Jurkat, Clone E6-1 (cell line): ENCODE measurements around the gene FRK. TPM values are rescaled to one million over a fixed set of nuclear protein-coding genes. Genes with fewer than 3 reads are reported as not detected.
A peak's percentile ranks its signal among the peaks of the same experiment; 100 is the strongest.
"Not testable (repeated sequence)": the region's sequence is repeated elsewhere in the genome, so short reads cannot be mapped to it uniquely, and the experiment has no call there.

Experiments used
- DNase-seq: peaks from one replicate; pipeline ENCODE4 v3.0.0-alpha.2; 2011; ENCODE audit warnings: low read depth, low spot score
- H3K4me3 ChIP-seq: 2 replicates; pipeline ENCODE4 v1.5.1; 2011; ENCODE audit warnings: mild to moderate bottlenecking, low read length, control low read depth, moderate library complexity
- polyA plus RNA-seq: library from polyadenylated mRNA; unstranded; fragments of >200 nt; gene quantifications from one replicate; pipeline ENCODE4 v1.2.1, GENCODE V29; 2012; ENCODE audit warnings: missing spikeins; ENCODE audit not compliant: insufficient read length, insufficient read depth

FRK gene, protein sequence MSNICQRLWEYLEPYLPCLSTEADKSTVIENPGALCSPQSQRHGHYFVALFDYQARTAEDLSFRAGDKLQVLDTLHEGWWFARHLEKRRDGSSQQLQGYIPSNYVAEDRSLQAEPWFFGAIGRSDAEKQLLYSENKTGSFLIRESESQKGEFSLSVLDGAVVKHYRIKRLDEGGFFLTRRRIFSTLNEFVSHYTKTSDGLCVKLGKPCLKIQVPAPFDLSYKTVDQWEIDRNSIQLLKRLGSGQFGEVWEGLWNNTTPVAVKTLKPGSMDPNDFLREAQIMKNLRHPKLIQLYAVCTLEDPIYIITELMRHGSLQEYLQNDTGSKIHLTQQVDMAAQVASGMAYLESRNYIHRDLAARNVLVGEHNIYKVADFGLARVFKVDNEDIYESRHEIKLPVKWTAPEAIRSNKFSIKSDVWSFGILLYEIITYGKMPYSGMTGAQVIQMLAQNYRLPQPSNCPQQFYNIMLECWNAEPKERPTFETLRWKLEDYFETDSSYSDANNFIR
- polyA plus RNA-seq: 0.06 TPM

- DNase-seq: peak; percentile 2
- H3K4me3 ChIP-seq: no peak within 1 kb of the TSS
Measured at GRCh38 chr6:116060572-116061283, at the start of gene FRK. Gene FRK (minus strand): TSS chr6:116060891. CDS start chr6:116060311, 580 bp downstream.

- no peak overlapping the region for H3K4me3 ChIP-seq
- no peak for DNase-seq
Measured at GRCh38 chr6:116108836-116109235, 48.1 kb upstream of the FRK start.

GRCh38 chr6:116106146-116106545, 45.5 kb upstream of the FRK start:
- no peak for DNase-seq
- H3K4me3 ChIP-seq: no peak overlapping the region

DNA sequence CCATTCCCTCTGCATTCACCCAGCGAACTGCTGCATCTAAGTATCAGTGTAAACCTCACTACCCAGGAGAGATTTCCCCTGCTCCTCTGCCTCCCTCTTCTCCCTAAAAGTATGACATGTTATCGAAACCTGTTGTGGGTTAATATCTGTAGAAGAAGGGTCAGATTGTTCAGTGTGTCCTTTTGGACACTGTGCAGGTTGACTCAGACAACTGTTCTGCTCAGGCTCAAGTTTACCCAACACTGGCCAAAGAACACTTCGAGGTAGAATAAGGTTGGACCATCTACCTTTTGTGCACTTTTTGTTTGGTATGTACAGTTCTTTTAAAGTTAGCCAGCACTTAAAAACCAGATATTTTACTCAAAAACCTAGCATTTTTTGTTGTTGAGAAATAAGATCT, 44.6 kb upstream of the FRK start:
- no peak for DNase-seq
- H3K4me3 ChIP-seq: no peak overlapping the region

DNA sequence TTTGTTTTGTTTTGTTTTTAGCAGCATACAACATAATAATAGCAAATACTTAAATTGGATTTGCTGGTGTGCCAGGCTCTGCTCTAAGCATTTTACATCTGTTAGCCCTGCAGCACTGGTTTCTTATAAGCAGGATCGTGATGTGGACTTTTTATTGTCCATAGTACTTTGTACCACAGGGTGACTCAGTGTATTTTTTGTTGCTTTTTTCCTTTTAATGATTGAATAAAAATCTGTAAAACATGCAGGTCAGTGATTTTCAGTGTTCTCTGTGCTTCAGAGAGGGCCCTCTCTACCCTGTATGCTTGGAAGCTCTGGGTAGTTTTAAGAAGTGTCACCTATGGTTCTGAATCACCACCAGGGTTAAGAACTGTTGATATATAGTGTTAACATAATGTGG, 43.9 kb upstream of the FRK start:
- no peak overlapping the region for H3K4me3 ChIP-seq

DNA sequence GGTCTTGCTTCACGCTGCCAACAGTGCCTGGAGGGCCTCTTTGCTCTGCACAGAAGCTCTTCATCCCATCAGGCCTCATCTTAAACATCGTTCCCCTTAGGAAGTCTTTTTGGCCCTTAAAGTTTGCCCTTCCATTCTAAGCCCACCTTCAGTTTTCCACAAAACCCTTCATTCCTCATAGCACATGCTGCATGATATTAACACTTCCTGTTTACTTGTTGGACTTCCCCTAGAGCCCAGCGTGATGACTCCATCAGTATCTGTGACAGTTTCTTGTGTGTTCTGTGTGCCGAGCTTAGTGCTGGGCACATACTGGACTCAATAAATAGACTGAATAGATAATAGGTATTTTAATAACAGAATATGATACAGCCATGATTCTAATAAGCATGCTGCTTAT, 42.2 kb upstream of the FRK start:
- DNase-seq: no peak
- H3K4me3 ChIP-seq: no peak overlapping the region

More for the DNA sequence above, 43.9 kb upstream of the FRK start:
- DNase-seq: no peak

- peak overlapping the region; percentile 71 for H3K4me3 ChIP-seq
- no peak for DNase-seq
Measured at GRCh38 chr6:116101790-116102189, 41.1 kb upstream of the FRK start.

DNA sequence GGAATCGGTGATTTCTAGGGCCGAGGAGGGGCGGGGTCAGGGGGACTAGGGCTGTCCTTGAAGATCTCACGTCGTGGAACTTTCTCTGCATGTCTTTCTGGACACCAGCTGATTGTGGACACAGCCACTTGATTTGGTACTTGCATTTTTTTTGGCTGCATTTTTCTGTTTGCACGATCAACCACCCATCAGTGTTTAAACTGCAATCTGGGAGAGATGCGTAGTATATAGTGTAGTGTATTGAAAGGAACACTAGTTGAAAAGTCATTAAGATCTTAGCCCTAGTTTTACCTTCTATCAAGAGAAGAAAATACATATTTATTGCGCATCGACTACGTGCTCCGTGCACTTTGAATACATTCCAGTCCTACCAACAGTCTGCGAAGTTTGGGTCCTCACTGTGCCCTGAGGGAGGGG, 40.6 kb upstream of the FRK start:
- DNase-seq: no peak
- H3K4me3 ChIP-seq: peak overlapping the region; percentile 71

DNA sequence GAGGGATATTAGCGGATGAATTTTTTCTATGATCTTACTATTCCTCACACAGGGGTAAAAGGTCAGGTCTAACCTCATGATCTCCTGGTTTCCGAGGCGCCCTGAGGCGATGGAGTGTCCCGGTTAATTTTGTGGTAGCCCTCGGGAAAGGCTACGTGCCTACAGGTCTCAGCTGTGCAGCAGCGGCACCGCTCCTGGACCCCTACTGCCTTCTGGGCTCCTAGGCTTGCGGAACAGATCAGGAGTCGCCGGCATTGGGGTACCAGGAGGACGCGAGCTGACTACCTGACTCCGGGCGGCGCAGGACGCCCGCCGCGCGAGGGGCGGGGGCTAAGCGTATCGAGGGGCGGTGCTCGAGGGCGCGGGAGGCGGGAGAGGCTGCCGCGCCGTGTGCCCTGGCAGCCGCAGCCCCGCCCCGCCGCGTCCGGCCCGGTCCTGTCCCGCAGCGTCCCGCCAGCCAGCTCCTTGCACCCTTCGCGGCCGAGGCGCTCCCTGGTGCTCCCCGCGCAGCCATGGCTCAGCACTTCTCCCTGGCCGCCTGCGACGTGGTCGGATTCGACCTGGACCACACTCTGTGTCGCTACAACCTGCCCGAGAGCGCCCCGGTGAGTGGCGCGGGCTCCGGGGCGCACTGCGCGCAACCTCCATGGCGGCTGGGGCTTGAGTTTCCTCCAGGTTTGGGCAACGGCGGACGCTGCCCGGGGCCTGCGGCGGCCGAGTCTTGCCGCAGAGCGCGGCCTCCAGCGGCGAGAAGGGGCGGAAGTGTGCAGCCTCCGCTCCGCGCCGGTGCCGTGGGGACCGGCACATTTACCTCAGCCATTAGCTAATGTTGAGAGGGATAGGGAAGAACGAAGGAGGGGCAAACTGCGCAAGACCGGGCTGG, 40.0 kb upstream of the FRK start, which contains the start of gene NT5DC1:
Gene NT5DC1 (plus strand): TSS at position 435 of the 883 bp plus-strand sequence. CDS start 78 bp downstream, at position 513.
- DNase-seq: peak; percentile 68
- peak within 1 kb of the TSS; percentile 71 for H3K4me3 ChIP-seq

DNA sequence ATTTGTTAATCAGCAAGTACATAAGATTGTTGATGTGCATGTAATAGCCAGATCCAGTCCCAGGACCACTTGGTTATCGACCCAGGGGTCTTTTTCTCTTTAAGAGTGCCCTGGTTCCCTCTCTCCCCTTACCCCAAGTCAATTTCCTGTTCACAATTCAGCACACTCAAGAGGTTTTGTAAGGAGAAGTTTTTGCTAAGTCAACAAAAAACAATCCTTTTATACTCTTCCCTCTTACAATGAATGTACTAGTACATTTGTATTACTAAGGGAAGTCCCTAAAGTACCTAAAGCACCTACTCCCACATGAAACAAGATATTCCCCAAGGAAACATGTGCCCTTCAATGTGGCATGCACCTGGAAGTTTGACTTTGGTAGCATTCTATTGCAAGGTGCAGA, 38.3 kb upstream of the FRK start:
- no peak overlapping the region for H3K4me3 ChIP-seq
- DNase-seq: no peak

DNA sequence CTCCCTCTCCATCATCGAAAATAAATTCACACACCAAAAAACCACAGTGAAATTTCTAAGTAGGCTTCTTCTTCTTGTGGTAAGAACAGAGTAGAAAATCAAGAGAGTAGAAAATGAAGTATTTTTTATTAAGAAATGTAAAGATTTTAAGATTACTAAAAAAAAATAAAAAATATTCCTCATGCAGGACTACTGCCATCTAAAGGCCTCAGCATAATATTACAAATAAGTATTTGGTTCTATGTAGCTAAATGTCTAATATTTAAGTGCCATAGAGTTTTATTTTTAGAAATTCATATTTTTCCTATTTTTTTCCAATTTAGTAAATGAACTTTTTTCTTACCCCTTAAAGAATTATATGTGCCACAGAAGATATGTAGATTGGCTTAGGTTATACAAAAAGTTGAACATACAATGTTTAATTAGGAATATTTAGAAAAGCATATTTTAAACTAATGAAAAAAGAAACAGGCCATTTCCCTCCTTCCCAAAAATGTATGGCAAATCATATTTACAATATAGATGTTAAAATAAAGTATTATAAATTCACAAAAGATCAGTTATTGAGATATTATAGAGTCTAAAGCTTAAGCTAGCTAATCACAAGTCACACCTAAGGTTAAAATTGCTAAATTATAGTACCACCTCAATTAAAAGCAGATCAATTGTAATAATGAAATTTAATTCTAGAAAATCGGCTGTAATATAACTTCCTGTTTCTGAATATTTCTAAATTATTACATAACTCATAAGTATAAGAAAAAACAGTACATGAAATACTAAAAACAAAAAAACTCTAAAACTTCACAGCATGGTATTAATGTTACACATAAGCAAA, 36.5 kb upstream of the FRK start:
- DNase-seq: no peak
- no peak overlapping the region for H3K4me3 ChIP-seq

DNA sequence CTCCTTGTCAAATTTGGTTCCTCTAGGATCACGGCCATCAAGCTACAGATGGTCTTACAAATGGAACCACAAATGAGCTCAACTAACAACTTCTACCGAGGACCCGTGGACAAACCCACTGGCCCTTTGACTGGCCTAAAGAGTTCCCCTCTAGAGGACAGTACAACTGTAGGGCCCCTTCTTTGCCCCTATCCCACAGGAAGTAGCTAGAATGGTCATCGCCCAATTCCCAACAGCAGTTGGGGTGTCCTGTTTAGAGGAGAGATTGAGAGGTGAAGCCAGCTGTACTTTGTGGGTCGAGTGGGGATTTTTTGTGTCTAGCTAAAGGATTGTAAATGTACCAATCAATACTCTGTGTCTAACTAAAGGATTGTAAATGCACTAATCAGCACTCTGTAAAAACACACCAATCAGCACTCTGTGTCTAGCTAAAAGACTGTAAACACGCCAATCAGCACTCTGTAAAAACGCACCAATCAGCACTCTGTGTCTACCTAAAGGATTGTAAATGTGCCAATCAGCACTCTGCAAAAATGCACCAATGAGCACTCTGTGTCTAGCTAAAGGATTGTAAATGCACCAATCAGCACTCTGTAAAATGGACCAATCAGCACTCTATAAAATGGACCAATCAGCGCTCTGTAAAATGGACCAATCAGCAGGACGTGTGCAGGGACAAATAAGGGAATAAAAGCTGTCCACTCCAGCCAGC, 35.5 kb upstream of the FRK start:
- not testable (repeated sequence) for DNase-seq, H3K4me3 ChIP-seq

DNA sequence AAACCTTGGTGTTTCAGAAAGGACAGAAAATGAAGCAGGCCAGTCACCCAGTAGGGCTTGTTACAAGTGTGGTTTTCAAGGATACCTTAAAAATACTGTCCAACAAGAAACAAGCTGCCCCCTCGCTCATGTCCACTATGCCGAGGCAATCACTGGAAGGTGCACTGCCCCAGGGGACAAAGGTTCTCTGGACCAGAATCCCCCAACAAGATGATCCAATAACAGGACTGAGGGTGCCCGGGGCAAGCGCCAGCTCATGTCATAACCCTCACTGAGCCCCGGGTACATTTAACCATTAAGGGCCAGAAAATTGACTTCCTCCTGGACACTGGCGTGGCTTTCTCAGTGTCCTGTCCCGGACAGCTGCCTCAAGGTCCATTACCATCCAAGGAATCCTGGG, 33.4 kb upstream of the FRK start:
- H3K4me3 ChIP-seq: no peak overlapping the region
- DNase-seq: no peak

DNA sequence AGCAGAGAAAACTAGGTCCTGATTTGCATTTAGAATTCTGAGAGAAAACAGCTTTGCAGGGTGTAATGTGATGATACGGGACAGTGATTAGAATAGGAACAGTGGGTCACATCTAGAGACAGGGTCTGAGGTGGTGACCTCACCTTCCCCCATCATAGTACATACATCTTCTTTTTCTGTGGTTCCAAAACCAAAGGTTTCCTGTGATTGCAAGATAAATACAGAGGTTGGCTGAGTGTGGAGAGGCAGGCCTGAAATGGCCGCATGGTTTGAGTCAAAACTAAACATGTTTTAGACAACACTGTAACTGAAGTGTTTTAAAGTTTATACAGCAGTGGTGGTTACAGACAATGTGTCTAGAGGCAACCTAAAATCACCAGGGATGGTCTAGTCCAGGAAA, 29.6 kb upstream of the FRK start:
- no peak for DNase-seq
- no peak overlapping the region for H3K4me3 ChIP-seq

DNA sequence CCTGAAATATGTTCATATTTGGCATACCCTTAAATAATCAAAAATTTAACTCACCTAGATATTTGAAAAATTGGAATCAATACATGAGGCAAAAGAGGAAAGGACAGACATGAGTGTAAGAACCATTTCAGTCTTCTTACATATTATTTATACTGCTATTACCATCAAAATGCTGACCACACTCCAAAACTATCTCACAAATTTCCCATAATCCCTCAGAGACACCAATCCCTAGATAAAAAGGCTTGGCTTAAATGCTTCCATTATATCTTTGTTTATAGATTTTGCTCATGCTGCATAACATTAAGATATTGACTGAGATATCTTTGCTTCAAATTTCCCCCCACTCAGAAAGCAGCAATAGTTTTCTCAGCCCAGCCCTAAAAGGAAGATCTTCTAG, 28.3 kb upstream of the FRK start:
- no peak for DNase-seq

GRCh38 chr6:116087437-116088027, 26.8 kb upstream of the FRK start:
- DNase-seq: no peak
- no peak overlapping the region for H3K4me3 ChIP-seq

More for the DNA sequence above, 28.3 kb upstream of the FRK start:
- no peak overlapping the region for H3K4me3 ChIP-seq

- no peak overlapping the region for H3K4me3 ChIP-seq
- DNase-seq: no peak
Measured at GRCh38 chr6:116084284-116084683, 23.6 kb upstream of the FRK start.
